ENCODE data around the gene MXRA8.

GRCh38 chr1:1326075-1326605, 32.2 kb downstream of the MXRA8 start:
- TF ChIP-seq CTCF (IDR thresholded peaks at IDR 0.05) (no peak), POLR2A (IDR thresholded peaks at IDR 0.05) (no peak)
